Right lung (tissue), 5 donors: ENCODE results near the gene VPS13C. TPM values are rescaled to one million over a fixed set of nuclear protein-coding genes. Genes with fewer than 3 reads are reported as not detected.

Source experiments
- DNase-seq, 2 donors: peaks; one replicate each; pipeline ENCODE4 v3.0.0-alpha.2; 2013
- polyA plus RNA-seq, 5 donors: library from polyadenylated mRNA; unstranded; fragments of 120-200 nt; gene quantifications; one replicate each; pipeline versions ENCODE4 v1.2.1 to v1.2.3, GENCODE V29; 2013; ENCODE audit warnings: inconsistent platforms in 1 of 5, low replicate concordance in 1 of 5; ENCODE audit not compliant: insufficient read length in 5 of 5, insufficient read depth in 1 of 5

VPS13C gene
- polyA plus RNA-seq, 5 donors = 38.1 to 77.5 (median 61.1) TPM

- DNase-seq = no peak
Observed at GRCh38 chr15:62079594-62079993, 19.3 kb upstream of the VPS13C start.

GRCh38 chr15:62075595-62076277 is 15.5 kb upstream of the VPS13C start:
- peak in 1 of 2 donors; percentile 30 for DNase-seq

DNA sequence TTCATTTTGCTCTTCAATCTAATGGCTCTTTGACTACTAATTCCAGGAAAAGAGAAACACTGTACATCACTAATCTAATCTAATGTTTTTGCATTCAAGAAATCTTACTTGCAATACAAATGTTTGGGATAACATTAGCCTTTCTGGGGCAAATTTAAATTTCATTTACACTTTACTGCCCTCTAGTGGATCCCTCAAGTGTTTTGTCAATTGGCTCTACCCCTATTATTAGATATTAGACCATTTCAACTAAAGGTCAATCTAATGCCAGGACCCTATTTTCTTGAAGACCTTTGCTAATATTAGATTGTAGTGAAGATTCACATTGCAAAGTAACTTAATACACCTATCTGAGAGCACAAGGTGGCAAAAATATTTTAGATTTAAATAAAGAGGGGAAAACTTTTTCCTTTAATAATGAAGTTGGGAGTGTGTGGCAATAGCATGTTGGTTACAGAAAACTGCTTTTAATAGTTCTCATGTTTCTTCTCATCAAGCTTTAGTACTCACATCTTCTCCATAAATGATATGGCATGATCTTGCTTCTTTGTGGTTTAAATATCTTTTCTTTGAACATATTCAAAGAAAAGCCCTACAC is 11.6 kb upstream of the VPS13C start:
- peak in 1 of 2 donors; percentile 31 for DNase-seq

GRCh38 chr15:62069551-62069950 is 9.3 kb upstream of the VPS13C start:
- DNase-seq = no peak

- no peak for DNase-seq
Observed at GRCh38 chr15:62068810-62069167, 8.5 kb upstream of the VPS13C start.

GRCh38 chr15:62068071-62068809 is 8.0 kb upstream of the VPS13C start:
- DNase-seq = no peak

- DNase-seq = no peak
Observed at GRCh38 chr15:62067448-62068044, 7.3 kb upstream of the VPS13C start.

GRCh38 chr15:62066663-62067447 is 6.6 kb upstream of the VPS13C start, which contains the start of gene C2CD4A:
Gene C2CD4A, plus strand, starts transcription at chr15:62066977. Its CDS starts 637 bp downstream, at chr15:62067614.
- peak in 1 of 2 donors; percentile 50 for DNase-seq

- DNase-seq = peak in 1 of 2 donors; percentile 29
Observed at GRCh38 chr15:62063825-62064635, 3.8 kb upstream of the VPS13C start.

DNA sequence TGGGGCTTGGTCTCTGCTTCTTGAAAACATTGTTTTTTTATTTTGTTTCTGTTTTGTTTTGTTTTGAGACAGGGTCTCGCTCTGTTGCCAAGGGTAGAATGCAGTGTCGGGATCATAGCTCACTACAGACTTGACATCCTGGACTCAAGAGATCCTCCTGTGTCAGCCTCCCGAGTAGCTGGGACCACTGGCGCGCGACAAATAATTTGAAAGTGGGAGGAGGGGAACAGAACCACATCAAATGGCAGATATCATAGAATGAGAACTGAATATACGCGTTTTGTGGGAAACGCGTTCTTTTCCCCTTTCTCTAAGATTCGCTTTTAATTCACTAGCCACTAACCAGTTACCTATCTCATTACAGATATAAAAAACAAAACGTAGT is 641 bp upstream of the VPS13C start:
- no peak for DNase-seq

- peak in 1 of 2 donors; percentile 54 for DNase-seq
Observed at GRCh38 chr15:62059816-62060112, 483 bp downstream of the VPS13C start.

DNA sequence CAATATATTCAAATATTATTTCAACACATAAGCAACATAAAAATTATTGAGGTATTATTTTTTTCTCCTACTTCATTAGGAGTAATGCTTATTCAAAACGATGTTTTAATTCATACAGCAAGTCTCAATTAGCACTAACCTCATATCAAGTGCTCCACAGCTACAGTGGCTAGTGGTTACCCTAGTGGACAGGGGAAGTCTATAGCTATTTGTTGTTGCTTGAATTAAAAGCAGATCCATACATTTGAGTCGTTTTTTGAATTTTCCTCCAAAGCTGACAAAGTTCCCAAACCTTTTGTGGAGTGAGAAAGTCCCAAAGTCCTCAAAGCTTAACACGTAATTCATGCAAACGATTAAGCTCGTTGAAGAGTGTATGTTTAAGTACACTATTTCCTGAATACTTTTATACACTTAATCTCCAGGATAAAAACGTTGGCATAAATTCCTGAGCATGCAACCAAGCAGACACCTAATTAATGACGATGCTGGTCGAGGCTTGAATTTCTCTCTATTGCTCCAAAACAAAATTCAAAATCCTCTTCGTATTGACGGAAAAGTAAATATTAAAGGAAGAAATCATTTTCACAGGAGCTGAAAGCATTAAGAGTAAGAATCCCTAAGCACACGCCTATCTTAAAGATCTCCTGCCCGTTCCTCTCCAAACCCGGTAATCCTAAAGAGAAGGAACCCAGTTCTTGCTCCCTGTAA is 985 bp downstream of the VPS13C start:
- DNase-seq = no peak

DNA sequence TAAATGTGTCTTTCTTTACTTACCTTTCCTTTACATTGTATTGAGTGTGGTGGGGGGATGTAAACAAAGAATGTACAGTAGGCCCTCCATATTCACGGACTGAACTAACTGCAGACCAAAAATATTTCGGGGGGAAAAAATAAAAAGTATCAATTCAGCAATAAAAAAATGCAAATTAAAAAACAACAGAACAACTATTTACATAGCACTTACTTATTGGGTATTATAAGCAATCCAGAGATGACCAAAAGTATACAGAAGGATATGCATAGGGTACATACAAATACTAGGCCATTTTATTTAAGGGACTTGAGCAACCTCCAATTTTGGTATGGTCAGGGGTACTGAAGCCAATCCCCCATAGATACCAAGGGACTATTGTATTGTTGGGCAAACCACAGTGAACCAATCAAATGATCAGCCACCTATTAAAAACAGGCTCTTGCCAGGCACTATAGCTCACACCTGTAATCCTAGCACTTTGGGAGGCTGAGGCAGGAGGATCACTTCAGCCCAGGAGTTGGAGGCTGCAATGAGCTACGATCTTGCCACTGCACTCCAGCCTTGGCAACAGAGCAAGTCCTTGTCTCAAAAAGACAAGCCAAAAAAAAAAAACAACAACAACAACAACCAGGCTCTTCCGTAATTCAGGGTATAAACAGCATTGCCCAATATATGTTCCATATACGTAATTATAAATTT is 1.8 kb downstream of the VPS13C start:
- DNase-seq = no peak

- no peak for DNase-seq
Observed at GRCh38 chr15:62057341-62057980, 2.8 kb downstream of the VPS13C start.

DNA sequence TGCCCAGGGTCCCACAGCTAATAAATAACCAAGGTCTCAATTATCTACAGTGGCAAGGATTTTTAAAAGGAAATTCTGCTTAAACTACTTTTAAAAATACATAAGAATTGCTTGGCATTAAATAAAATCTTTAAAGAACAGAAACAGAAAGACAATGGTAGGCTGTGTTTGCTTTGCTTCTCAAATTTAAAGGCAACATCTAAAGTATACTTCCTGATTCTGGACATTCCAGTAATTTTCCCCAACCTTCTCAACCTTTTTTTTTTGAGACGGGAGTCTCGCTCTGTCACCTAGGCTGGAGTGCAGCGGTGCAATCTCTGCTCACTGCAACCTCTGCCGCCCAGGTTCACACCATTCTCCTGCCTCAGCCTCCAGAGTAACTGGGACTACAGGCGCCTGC is 5.3 kb downstream of the VPS13C start:
- DNase-seq = no peak

GRCh38 chr15:62053439-62054085 is 6.7 kb downstream of the VPS13C start:
- DNase-seq = no peak

GRCh38 chr15:62052713-62053112 is 7.5 kb downstream of the VPS13C start:
- DNase-seq = no peak

DNA sequence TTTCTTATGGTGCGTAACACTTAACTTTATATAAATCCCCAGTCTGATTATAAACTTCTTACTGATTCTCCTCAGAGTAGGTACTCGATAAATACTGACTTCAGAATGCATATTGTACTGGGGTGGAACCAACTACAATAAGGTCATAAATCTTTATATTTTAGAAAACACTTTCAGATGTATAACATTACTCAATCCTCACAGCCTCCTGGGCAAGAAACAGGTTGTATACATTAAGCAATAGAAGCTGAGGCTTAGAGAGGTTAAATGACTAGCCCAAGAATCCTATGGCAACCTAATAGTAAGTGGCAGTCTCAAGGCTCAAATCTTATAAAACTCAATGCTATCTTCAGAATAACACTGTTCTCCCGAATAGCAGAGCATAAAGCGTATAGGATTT is 9.1 kb downstream of the VPS13C start:
- DNase-seq = no peak

GRCh38 chr15:62050115-62050514 is 10.1 kb downstream of the VPS13C start:
- no peak for DNase-seq
